KMS-11 (cell line): ENCODE measurements around the gene SDR42E2.

Experiments
- H2AFZ ChIP-seq: fragments of 200-600 bp; sonication (generic); 2 replicates; pipeline ENCODE4 v1.6.1; 2016; ENCODE audit warnings: antibody characterized with exemption, mixed run types, low read depth
- H3K27ac ChIP-seq: fragments of 200-600 bp; sonication (generic); 2 replicates; pipeline ENCODE4 v1.6.1; 2016; ENCODE audit warnings: mild to moderate bottlenecking, mixed run types
- H3K27me3 ChIP-seq: fragments of 200-600 bp; sonication (generic); 2 replicates; pipeline ENCODE4 v1.6.1; 2017; ENCODE audit warnings: mild to moderate bottlenecking, low read depth, mixed run types, moderate library complexity; ENCODE audit not compliant: insufficient read depth
- H3K36me3 ChIP-seq: fragments of 200-600 bp; sonication (generic); 2 replicates; pipeline ENCODE4 v1.6.1; 2017; ENCODE audit warnings: mild to moderate bottlenecking, mixed run types; ENCODE audit not compliant: insufficient read depth
- H3K4me1 ChIP-seq: fragments of 200-600 bp; sonication (generic); 2 replicates; pipeline ENCODE4 v1.6.1; 2016; ENCODE audit warnings: mild to moderate bottlenecking, low read depth, mixed run types; ENCODE audit not compliant: poor library complexity, severe bottlenecking
- H3K4me2 ChIP-seq: fragments of 200-600 bp; sonication (generic); 2 replicates; pipeline ENCODE4 v1.7.0; 2016; ENCODE audit warnings: mild to moderate bottlenecking, mixed run types
- H3K4me3 ChIP-seq: fragments of 200-600 bp; sonication (generic); IDR thresholded peaks from 2 replicates; pipeline ENCODE4 v1.6.1; 2017; ENCODE audit warnings: low read depth, low read length, mixed read lengths; ENCODE audit not compliant: insufficient read depth
- H3K79me2 ChIP-seq: fragments of 200-600 bp; sonication (generic); 2 replicates; pipeline ENCODE4 v1.6.1; 2016; ENCODE audit warnings: low read depth, mixed run types; ENCODE audit not compliant: insufficient read depth
- H3K9ac ChIP-seq: fragments of 200-600 bp; sonication (generic); 2 replicates; pipeline ENCODE4 v1.6.1; 2016; ENCODE audit warnings: mild to moderate bottlenecking, mixed run types
- H4K20me1 ChIP-seq: fragments of 200-600 bp; sonication (generic); 2 replicates; pipeline ENCODE4 v1.6.1; 2016; ENCODE audit warnings: mild to moderate bottlenecking, mixed run types; ENCODE audit not compliant: insufficient read depth
- CTCF ChIP-seq: fragments of 200-600 bp; sonication (generic); conservative IDR thresholded peaks from 2 replicates; pipeline ENCODE4 v1.6.1; 2017; ENCODE audit warnings: low read depth, mild to moderate bottlenecking, antibody characterized with exemption, low read length, moderate library complexity, mixed read lengths

Gene SDR42E2

GRCh38 chr16:22222998-22223397 lies 60.7 kb downstream of the SDR42E2 start:
- Histone ChIP-seq H3K4me1 (no peaks in the 10 kb centered on the region), H3K36me3 (no peaks in the 10 kb centered on the region), H2AFZ (no peak overlapping the region), H3K27ac (no peak overlapping the region), H3K27me3 (no peaks in the 10 kb centered on the region), H3K79me2 (no peaks in the 10 kb centered on the region), H3K4me2 (no peak overlapping the region), H3K9ac (no peak overlapping the region), H3K4me3 (no peak overlapping the region), H4K20me1 (no peaks in the 10 kb centered on the region)
- TF ChIP-seq CTCF = no peak

GRCh38 chr16:22225060-22225459 lies 62.8 kb downstream of the SDR42E2 start:
- Histone ChIP-seq H3K36me3 (no peaks in the 10 kb centered on the region), H3K4me1 (no peaks in the 10 kb centered on the region), H3K4me2 (no peak overlapping the region), H3K79me2 (no peaks in the 10 kb centered on the region), H4K20me1 (no peaks in the 10 kb centered on the region), H3K4me3 (no peak overlapping the region), H3K27me3 (no peaks in the 10 kb centered on the region), H2AFZ (no peak overlapping the region), H3K27ac (no peak overlapping the region), H3K9ac (no peak overlapping the region)
- TF ChIP-seq CTCF = no peak

DNA sequence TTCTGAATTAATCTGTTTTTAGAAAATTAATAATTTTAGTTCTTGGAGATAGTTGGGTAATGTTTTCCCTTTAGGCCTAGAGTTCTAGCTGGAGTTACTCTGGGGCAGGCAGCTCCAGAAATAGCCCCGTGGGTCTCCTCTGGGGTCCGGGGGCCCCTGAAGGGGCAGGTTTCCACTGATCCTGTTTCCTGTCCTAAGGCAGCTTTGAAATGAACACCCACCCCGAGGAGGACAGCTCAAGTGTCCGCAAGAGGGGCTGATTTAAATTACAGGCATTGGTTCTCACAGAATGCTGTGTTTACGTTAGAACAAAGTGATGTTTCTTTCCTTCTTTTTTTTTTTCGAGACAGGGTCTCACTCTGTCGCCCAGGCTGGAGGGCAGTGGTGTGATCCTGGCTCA lies 67.6 kb downstream of the SDR42E2 start:
- no peak for TF ChIP-seq CTCF
- no peak overlapping the region for H3K4me2 ChIP-seq
- no peaks in the 10 kb centered on the region for H3K36me3 ChIP-seq

GRCh38 chr16:22232277-22233036 lies 70.2 kb downstream of the SDR42E2 start:
- H3K9ac ChIP-seq = no peak overlapping the region
- H4K20me1 ChIP-seq = no peaks in the 10 kb centered on the region
- H3K36me3 ChIP-seq = no peaks in the 10 kb centered on the region
- H3K27ac ChIP-seq = no peak overlapping the region
- H3K4me2 ChIP-seq = no peak overlapping the region
- no peak overlapping the region for H2AFZ ChIP-seq
- H3K79me2 ChIP-seq = no peaks in the 10 kb centered on the region
- TF ChIP-seq CTCF = no peak
- no peak overlapping the region for H3K4me3 ChIP-seq
- no peaks in the 10 kb centered on the region for H3K27me3 ChIP-seq
- no peaks in the 10 kb centered on the region for H3K4me1 ChIP-seq

More for the DNA sequence above, 67.6 kb downstream of the SDR42E2 start:
- Histone ChIP-seq H3K4me1 (no peaks in the 10 kb centered on the region), H3K4me3 (no peak overlapping the region), H4K20me1 (no peaks in the 10 kb centered on the region), H3K27me3 (no peaks in the 10 kb centered on the region), H2AFZ (no peak overlapping the region), H3K27ac (no peak overlapping the region), H3K9ac (no peak overlapping the region), H3K79me2 (no peaks in the 10 kb centered on the region)
